GM12875 (cell line): ENCODE measurements around the gene NCOA1.
"Not testable (repeated sequence)": the region's sequence is repeated elsewhere in the genome, so short reads cannot be mapped to it uniquely, and the experiment has no call there.

ENCODE experiments used
- H3K4me3 ChIP-seq: one replicate; pipeline ENCODE4 v1.5.1; 2011; ENCODE audit warnings: low read depth, low read length, control low read depth
- CTCF ChIP-seq: IDR thresholded peaks from 2 replicates; pipeline ENCODE4 v1.5.1; 2011; ENCODE audit warnings: low read depth, mild to moderate bottlenecking, control low read depth, inconsistent platforms, low read length, moderate library complexity, borderline replicate concordance; ENCODE audit not compliant: insufficient read depth

NCOA1 gene

DNA sequence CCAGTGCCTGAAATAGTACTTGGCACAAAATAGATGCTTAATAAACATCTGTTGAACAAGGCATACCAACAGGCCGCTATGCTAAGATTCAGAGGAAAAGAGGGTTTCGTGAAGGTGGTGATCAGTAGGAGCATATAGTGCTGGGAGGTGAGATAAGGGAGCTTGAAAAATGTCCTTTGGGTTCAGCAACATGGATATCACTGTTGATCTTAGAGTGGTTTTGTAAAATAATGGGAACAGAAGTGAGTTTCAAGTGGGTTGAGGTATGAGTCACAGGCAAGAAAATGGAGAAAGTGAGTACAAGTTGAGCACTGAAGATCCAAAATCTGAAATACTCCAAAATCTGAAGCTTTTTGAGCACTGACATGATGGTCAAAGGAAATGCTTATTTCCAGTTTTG is 306.6 kb downstream of the NCOA1 start:
- TF ChIP-seq CTCF = no peak
- no peak overlapping the region for H3K4me3 ChIP-seq

DNA sequence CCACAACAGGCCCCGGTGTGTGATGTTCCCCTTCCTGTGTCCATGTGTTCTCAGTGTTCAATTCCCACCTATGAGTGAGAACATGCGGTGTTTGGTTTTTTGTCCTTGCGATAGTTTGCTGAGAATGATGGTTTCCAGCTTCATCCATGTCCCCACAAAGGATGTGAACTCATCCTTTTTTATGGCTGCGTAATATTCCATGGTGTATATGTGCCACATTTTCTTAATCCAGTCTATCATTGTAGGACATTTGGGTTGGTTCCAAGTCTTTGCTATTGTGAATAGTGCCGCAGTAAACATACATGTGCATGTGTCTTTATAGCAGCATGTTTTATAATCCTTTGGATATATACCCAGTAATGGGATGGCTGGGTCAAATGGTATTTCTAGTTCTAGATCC is 309.4 kb downstream of the NCOA1 start:
- H3K4me3 ChIP-seq = not testable (repeated sequence)

DNA sequence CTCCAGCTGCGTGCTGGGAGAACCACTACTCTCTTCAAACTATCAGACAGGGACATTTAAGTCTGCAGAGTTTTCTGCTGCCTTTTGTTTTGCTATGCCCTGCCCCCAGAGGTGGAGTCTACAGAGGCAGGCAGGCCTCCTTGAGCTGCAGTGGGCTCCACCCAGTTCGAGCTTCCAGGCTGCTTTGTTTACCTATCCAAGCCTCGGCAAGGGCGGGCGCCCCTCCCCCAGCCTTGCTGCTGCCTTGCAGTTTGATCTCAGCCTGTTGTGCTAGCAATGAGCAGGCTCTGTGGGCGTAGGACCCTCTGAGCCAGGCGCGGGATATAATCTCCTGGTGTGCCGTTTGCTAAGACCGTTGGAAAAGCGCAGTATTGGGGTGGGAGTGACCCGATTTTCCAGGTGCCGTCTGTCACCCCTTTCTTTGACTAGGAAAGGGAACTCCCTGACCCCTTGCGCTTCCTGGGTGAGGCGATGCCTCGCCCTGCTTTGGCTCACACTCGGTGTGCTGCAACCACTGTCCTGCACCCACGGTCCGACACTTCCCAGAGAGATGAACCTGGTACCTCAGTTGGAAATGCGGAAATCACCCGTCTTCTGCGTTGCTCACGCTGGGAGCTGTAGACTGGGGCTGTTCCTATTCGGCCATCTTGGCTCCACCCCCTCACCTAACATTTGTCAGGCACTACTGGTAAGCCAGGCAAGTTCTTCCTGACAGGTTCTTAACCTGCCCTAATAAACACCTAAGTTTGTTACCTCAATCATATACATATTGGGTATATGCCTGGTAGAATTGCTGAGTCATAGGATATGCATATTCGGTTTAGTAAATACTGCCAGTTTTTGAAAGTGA is 315.0 kb downstream of the NCOA1 start:
- not testable (repeated sequence) for H3K4me3 ChIP-seq

- H3K4me3 ChIP-seq = no peak overlapping the region
- TF ChIP-seq CTCF = no peak
Measured at GRCh38 chr2:24806661-24807036, 315.6 kb downstream of the NCOA1 start.

- no peak overlapping the region for H3K4me3 ChIP-seq
- TF ChIP-seq CTCF = no peak
Measured at GRCh38 chr2:24809316-24810007, 318.4 kb downstream of the NCOA1 start.

GRCh38 chr2:24813691-24814137 is 322.7 kb downstream of the NCOA1 start:
- TF ChIP-seq CTCF = no peak
- H3K4me3 ChIP-seq = no peak overlapping the region

DNA sequence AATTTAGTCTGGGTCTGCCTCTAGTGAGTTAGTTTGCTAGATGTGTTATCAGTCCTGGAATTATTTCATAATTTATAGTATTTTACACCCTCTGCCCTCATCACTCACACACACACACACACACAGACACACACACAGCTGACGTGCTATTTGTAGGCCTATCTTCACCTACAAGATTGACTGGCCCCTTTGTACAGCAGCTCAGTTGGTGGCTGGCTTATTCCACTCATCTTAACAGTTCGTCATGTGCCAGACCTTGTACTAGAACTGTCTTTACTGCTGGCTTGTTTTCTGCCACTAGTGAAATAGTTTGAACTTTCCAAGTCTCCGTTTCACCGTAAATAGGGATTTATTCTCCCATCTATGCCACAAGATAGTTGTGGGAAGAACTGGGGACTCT is 323.5 kb downstream of the NCOA1 start:
- TF ChIP-seq CTCF = no peak
- H3K4me3 ChIP-seq = no peak overlapping the region

GRCh38 chr2:24815171-24815570 is 324.1 kb downstream of the NCOA1 start:
- no peak overlapping the region for H3K4me3 ChIP-seq
- TF ChIP-seq CTCF = no peak
